ENCODE results near the gene CHEK2.

- TF ChIP-seq CTCF (IDR thresholded peaks at IDR 0.05), result no peak
- no peak for TF ChIP-seq POLR2AphosphoS5 (IDR thresholded peaks at IDR 0.05)
- TF ChIP-seq EP300 (IDR thresholded peaks at IDR 0.05), result no peak
- no peak for TF ChIP-seq POLR2A (IDR thresholded peaks at IDR 0.05)
These were observed 38.2 kb upstream of the CHEK2 start for GRCh38 chr22:28779833-28780232.
